Fibroblast of lung (primary cell): ENCODE measurements around the gene PPIF.

ENCODE experiments used
- EZH2 ChIP-seq: IDR thresholded peaks from 2 replicates; pipeline ENCODE4 v1.5.1; 2012; ENCODE audit warnings: low read length, control low read depth, mild to moderate bottlenecking; ENCODE audit errors: missing control alignments
- TF ChIP-seq, protein P1 (sequence below), 2 donors: IDR thresholded peaks in 1 of 2; conservative IDR thresholded peaks in 1 of 2; 1 replicate in 1 of 2; 2 replicates in 1 of 2; pipeline ENCODE4 v1.5.1; 2011 to 2012; ENCODE audit warnings: low read length in 2 of 2, control low read depth in 1 of 2, inconsistent platforms in 1 of 2, low read depth in 1 of 2, mild to moderate bottlenecking in 1 of 2

DNA sequence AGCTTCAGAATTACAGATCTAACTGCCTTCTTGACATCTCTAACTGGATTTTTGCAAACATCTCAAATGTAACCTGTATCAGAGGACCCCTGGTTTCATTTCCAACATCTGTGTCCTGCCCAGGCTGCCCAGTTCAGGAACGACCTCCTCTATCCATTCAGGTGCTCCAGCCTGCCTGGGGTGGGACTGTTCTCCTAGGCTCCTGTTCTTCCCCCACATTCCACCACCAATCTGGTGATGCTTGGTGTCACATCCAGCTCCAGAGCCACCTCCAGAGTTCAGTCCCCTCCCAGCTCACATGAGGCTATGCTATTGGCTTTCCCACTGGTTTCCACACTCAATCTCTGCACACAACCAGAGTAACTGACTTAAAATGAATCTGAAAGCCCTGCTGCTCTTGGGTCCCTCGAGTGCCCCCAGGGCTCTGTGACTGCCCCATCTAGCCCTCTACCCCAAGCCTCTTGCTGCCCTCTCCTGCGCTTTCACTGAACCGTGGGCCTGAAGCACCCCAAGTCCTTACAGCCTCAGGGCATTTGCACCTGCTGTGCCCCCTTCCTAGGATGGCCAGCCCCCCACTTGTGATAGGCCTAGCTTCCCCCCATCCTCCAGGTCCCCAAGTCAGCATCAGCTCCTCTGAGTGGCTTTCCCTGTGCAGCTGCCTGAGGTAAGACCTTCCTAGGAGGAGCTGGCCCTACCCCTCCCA is 46.1 kb downstream of the PPIF start:
- TF ChIP-seq, protein P1, sequence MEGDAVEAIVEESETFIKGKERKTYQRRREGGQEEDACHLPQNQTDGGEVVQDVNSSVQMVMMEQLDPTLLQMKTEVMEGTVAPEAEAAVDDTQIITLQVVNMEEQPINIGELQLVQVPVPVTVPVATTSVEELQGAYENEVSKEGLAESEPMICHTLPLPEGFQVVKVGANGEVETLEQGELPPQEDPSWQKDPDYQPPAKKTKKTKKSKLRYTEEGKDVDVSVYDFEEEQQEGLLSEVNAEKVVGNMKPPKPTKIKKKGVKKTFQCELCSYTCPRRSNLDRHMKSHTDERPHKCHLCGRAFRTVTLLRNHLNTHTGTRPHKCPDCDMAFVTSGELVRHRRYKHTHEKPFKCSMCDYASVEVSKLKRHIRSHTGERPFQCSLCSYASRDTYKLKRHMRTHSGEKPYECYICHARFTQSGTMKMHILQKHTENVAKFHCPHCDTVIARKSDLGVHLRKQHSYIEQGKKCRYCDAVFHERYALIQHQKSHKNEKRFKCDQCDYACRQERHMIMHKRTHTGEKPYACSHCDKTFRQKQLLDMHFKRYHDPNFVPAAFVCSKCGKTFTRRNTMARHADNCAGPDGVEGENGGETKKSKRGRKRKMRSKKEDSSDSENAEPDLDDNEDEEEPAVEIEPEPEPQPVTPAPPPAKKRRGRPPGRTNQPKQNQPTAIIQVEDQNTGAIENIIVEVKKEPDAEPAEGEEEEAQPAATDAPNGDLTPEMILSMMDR (conservative IDR thresholded peaks at IDR 0.05 in 1 of 2, IDR thresholded peaks at IDR 0.05 in 1 of 2; ENCODE audit: low read depth in 1 of 2, low read length in 2 of 2) = no peak
- no peak for TF ChIP-seq EZH2
